Measurements from ENCODE around the gene TRIM46.

GRCh38 chr1:155166051-155166470 lies 7.6 kb upstream of the TRIM46 start:
- TF ChIP-seq POLR2AphosphoS5 (IDR thresholded peaks at IDR 0.05; ENCODE audit: low read depth, low read length) (no peak), POLR2A (IDR thresholded peaks at IDR 0.05; ENCODE audit: low read depth, low read length) (no peak)

Data from GM12892 (cell line).